ENCODE results near the gene DDX5.
"Not testable (repeated sequence)": the region's sequence is repeated elsewhere in the genome, so short reads cannot be mapped to it uniquely, and the experiment has no call there.

DDX5 gene

DNA sequence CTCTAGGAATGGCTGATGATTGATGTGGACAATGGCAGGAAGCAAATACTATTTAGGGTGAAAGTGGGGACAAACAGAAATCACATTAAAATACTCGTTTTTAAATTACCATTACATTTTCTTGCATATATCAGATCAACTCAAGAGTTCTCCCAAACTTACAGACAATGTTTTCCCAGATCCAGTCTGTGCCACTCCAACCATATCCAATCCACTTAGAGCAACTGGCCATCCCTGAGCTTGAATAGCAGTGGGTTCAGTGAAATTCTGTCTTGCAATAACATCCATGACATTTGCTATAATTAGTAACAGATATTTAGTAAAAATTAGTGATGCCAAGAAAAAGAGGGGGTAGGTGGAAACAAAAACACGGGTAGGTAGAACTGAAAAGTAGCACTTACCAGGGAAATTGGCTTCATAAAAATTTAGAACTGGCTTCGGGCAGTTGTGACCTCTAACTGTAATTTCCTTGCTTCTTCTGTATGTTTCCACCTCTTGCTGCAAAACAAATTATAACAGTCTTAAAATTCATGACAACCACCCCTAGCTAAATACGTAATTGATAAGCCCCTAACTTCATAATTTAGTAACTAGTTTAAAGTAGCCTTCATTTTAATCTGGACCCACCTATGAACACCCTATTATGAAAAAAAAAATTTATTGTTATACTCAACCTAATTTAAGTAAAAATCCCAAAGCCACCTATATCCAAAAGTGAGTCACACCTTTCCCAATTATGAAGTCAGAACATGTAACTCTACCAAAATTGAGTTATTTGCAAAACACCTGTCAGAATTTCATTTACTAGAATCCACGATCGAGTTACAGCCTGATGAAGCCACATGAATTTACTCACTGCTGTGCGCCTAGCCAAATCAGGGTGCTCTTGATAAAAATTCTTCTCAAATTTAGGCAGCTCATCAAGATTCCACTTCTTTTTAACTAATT lies 2.0 kb downstream of the DDX5 start:
- no peak for TF ChIP-seq GATA1 (IDR thresholded peaks at IDR 0.05; ENCODE audit: low read depth, low read length)
- no peak for TF ChIP-seq POLR2A (IDR thresholded peaks at IDR 0.05; ENCODE audit: low read length)
- DNase-seq, result peak in 1 of 2 experiments; percentile 69

DNA sequence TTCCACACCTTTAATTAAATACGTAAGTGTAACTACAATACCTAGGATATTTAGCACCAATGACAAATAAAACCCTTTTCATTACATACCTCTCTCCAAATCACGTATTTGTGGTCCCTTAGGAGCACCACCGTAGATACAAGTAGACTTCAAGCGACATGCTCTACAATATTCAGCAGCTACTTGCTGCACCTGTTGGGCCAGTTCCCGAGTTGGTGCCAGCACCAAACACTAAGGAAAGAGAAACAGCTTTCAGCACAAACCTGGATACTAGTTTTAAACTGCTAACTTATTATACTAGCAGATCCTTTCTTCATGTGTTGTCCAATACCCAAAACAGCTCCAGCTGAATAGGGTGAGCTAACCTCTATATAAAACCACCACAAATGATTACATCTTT lies 2.7 kb downstream of the DDX5 start:
- TF ChIP-seq GATA1 (IDR thresholded peaks at IDR 0.05; ENCODE audit: low read depth, low read length), result no peak
- TF ChIP-seq POLR2A (IDR thresholded peaks at IDR 0.05; ENCODE audit: low read length), result no peak
- no peak for DNase-seq

DNA sequence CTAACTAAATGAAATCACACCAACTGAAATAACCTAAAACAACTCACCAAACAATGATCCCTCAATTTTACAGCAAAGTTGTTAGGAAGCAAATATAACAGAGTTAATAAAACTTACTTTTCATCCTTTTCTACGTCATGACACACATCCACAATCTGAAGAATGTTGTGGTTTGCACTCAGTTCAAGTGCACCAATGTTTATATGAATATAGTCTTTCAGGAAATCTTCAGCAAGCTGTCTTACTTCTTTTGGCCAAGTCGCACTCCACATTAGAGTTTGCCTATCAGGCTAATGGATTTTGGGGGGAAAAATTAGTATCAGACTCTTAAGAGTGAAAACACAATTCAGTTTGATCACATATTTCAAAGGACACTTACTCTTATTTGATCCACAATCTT lies 3.3 kb downstream of the DDX5 start:
- TF ChIP-seq POLR2A (IDR thresholded peaks at IDR 0.05; ENCODE audit: low read length) (peak; percentile 20), GATA1 (IDR thresholded peaks at IDR 0.05; ENCODE audit: low read depth, low read length) (no peak)
- DNase-seq, result no peak

DNA sequence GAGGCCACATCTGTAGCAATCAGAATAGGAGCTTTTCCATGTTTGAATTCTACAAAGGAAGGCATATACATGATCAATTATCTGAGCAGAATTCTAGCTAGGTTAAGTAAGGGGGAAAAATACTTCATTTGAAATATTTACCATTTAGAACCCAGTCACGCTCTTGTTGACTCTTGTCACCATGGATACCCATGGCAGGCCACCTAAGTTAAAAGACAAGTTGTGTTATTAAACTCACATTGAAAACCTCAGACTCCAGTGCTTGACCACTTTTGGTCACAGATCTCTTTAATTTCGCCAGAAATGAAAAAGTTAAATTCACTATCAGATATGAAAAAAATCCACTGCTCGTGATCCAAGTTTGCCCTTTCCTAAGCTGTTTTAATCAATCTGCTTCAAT lies 4.1 kb downstream of the DDX5 start:
- no peak for DNase-seq
- TF ChIP-seq GATA1 (IDR thresholded peaks at IDR 0.05; ENCODE audit: low read depth, low read length) (no peak), POLR2A (IDR thresholded peaks at IDR 0.05; ENCODE audit: low read length) (no peak)

DNA sequence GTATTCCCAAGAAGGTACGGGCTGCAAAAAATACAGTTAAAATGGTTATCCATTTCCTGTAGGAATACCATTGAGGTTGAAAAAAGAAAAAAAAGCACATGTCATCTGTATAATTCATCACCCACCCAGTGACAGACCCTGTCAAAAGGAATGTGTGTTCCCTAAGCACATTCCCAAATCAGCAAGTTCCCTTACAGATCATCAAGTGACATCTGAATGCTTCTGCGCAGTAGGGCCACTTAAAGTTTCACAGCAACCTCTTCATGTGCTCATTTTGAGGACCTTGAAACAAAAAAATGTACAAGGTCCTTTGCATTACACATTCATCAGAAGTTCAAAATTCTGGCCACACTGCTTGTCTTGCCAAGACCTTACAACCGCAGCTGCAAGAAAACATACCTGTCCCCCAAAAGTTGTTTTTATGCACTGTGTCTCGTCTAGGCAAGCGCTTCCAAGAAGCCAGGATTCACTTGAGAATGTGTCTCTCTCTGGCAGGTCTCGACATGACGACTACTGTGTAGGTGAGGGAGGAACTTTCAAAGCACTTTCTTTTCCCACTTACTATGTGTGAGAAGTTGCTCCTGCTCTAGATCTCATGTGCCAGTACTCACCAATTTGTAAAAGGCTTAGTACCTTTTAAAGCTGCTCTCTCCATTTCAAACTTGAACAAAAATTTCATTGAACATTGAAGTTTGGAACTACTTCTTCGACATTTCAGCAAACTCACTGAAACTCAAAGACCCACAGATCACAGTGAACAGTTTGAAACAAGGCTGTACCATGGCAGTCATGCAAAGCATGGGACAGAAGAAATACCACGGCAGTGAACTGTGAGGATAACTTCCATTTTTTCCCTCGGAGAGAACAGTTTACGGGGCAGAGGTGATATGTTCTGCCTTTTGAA lies 5.0 kb downstream of the DDX5 start:
- DNase-seq, result no peak
- TF ChIP-seq GATA1 (IDR thresholded peaks at IDR 0.05; ENCODE audit: low read depth, low read length) (no peak), POLR2A (IDR thresholded peaks at IDR 0.05; ENCODE audit: low read length) (no peak)

DNA sequence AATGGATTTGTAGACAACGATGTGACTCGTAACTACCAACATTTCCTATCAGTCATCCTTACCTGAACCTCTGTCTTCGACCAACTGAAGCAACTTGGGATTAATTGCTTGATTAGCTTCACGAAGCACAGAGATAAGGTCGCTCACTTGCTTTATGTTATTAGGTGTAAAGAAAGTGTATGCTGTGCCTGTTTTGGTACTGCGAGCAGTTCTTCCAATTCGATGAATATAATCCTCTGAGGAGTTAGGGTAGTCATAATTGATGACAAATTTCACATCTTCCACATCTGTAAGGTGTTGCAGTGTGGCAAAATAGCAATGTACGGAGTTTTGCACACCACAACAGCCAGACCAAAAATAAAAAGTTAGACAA lies 5.6 kb downstream of the DDX5 start:
- DNase-seq, result no peak
- TF ChIP-seq POLR2A (IDR thresholded peaks at IDR 0.05; ENCODE audit: low read length), result no peak
- TF ChIP-seq GATA1 (IDR thresholded peaks at IDR 0.05; ENCODE audit: low read depth, low read length), result no peak

DNA sequence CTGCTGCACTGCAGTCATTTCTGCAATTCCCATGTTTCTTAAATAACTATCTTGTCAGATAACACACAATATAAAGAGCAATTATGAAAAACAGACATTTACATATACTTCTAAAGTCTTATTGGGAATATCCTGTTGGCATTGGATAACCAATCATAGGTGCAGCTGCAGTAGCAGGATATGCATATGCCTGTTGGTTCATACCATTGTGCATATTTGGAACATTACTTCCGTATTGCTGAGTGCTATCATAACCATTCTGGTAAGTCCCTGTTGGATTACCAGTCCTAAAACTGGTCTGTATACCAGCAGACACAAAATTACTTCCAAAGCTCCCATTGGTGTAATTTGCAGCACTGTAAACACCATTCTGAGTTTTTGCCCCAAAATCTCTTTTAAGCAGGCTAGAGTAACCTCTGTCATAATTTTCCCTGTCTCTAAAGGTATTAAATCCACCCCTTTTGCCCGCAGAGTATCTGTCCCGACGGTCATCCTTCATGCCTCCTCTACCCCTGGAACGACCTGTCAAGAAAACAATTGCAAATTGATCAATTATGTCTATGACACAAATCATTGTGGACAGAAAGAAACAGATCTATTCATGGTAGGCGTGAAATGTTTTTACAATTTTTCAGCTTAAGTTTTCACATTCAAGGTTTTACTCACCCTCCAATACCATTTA lies 6.1 kb downstream of the DDX5 start:
- no peak for TF ChIP-seq GATA1 (IDR thresholded peaks at IDR 0.05; ENCODE audit: low read depth, low read length)
- TF ChIP-seq POLR2A (IDR thresholded peaks at IDR 0.05; ENCODE audit: low read length), result no peak
- no peak for DNase-seq

DNA sequence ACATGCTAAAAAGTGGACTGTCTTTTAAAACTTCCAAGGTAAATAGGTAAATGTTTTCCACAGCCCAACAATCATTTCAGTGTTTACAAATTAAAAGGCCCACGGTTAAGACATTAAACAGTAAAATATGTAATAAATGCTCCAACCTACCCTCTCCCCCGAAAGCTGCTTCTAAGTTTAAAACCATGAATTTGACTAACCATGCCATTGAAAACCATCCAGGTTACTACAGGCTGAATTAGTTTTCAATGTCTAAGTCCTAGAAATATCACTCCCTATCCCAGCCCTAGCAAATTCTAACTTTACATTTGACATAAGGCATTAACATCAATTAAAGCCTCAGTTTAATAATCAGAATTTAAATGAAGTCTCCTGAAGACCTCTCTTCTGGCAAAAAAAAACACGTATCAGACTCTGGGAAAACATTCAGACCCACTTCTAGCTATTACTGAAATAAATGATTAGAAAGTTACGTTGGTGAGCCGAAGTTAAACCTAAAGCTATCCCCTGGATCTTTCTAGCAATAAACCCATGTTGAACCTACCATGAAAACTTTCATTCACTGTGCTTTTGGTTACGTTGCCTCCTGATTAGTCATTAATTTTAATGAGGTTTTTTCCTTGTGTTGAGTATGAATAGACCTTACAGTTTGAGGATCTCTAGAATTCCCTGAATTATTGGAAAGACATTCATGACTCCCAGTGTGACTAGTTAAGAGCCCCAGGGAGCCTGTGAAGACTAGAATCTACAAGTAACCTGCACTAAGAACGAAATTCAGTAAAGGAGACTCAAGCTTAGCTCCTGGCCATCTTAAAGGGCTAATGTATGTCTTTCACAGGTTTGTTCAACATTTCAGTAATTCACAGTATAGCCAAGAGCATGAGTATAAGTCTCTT lies 7.5 kb downstream of the DDX5 start:
- TF ChIP-seq GATA1 (IDR thresholded peaks at IDR 0.05; ENCODE audit: low read depth, low read length) (no peak), POLR2A (IDR thresholded peaks at IDR 0.05; ENCODE audit: low read length) (peak; percentile 58)
- no peak for DNase-seq

DNA sequence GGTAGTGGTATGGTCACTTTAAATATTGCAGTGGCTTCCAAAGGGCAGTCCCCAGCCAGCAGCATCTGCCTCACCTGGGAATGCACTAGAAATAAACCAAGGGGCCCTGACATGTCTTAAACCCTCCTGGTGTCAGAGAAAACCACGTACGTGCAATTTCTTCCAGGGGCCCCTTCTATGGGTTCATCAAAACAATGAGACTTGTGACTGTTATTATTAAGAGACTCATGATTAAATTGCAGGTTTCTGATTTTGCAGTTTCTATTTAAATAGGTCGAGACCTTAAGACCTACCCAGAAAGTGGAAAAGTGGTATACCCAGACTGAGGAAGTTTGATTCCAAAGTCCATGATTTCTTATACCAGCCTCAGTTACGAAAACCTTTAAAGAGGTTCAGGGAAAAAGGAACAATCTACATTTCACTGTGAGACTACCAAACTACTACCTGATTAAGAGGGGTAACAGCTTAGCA lies 8.5 kb downstream of the DDX5 start:
- TF ChIP-seq POLR2A (IDR thresholded peaks at IDR 0.05; ENCODE audit: low read length) (no peak), GATA1 (IDR thresholded peaks at IDR 0.05; ENCODE audit: low read depth, low read length) (no peak)
- no peak for DNase-seq

DNA sequence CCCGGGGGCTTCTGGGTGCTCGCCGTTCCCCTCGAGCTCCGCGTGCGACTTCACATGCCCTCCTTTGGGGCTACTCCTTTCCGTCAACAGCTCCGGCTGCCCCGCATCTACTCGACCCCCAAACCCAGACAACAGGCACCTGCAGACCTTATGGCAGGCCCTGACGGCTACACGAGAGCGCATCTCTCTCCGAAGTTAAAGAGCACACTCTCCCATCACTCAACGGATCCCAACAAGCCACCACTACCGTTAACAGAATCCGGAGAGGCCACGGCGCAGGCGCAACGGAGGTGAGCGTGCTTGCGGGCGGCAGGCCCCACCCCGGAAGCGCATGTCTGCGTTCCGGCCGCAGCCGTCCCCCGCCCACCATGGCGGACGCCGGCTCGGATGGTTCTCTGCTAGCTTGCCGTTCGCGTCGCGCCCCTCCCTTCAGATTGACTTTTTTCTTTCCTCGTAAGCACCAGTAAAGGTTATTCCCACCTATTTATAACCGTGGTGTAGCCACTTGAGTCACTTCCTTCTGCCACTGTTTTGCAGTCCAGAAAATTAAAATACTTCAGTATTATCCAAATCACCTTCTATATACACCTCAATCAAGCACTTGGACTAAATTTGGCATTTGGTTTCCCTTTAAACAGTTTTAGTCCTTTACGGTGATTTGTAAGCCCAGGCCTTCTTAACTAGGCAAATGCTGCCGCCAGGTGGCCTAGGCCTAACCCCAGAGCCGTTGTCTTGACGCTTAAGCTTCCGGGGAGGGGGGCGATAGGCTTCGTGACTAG lies 9.1 kb downstream of the DDX5 start, which contains the start of gene POLG2:
TSS of gene POLG2 (minus strand) at position 269 of the 779 bp plus-strand sequence. CDS start at position 183, 86 bp downstream.
- peak; percentile 95 to 96 for DNase-seq
- TF ChIP-seq GATA1 (IDR thresholded peaks at IDR 0.05; ENCODE audit: low read depth, low read length), result no peak
- TF ChIP-seq POLR2A (IDR thresholded peaks at IDR 0.05; ENCODE audit: low read length), result peak; percentile 91

DNA sequence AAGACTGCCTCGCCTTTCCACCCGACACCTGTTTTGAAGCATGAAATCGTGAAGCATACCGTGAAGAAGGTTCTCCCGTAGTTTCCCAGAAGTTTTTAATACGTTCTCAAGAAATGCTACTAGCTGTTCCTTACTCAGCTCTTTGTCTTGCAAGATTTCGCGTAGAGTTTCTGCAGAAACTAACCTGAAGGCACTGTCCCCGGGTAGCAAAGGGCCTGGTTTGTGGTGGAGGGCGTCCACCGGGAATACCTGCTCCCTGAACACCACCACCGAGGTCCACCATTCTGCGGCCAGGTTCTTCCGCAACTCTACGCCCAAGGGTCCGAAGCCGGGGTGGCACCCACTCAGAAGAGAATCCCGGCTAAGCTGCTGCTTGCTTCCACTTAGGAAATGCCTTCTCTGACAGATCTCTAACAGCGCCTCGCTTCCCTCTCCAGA lies 9.7 kb downstream of the DDX5 start:
- no peak for DNase-seq
- TF ChIP-seq GATA1 (IDR thresholded peaks at IDR 0.05; ENCODE audit: low read depth, low read length) (no peak), POLR2A (IDR thresholded peaks at IDR 0.05; ENCODE audit: low read length) (no peak)

DNA sequence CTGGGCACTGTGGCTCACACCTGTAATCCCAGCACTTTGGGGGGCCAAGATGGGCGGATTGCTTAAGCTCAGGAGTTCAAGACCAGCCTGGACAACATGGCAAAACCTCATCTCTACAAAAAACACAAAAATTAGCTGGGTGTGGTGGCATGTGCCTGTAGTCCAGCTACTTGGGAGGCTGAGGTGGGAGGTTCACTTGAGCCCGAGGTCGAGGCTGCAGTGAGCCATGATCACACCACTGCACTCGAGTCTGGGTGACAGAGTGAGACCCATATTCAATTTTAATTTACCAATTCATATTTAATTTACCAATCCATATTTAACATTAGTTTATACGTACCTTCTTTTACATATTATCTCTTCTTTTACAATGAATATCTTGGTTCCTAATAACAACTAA lies 10.8 kb downstream of the DDX5 start:
- DNase-seq, result not testable (repeated sequence)
